Left lung (tissue), 10 donors: ENCODE data around the gene OR7G1. TPM values are rescaled to one million over a fixed set of nuclear protein-coding genes. Genes with fewer than 3 reads are reported as not detected.

Experiments used
- ATAC-seq: fragments of 200-7000 bp; cut with Tn5 transposase; one replicate; pipeline ENCODE4 v1.9.1; 2020; ENCODE audit warnings: moderate library complexity
- DNase-seq, 4 donors: peaks; one replicate each; pipeline ENCODE4 v3.0.0-alpha.2; 2013 to 2020
- H3K27ac ChIP-seq, 2 donors: fragments of 200-600 bp; sonication (generic) in 1 of 2; one replicate each; pipeline versions ENCODE4 v1.5.0 to v1.8.0; 2020 to 2021
- H3K27me3 ChIP-seq, 2 donors: fragments of 200-600 bp; sonication (generic) in 1 of 2; one replicate each; pipeline versions ENCODE4 v1.5.0 to v1.8.0; 2020 to 2021
- H3K36me3 ChIP-seq, 2 donors: fragments of 200-600 bp; sonication (generic) in 1 of 2; one replicate each; pipeline versions ENCODE4 v1.5.0 to v1.8.0; 2020 to 2021
- H3K4me1 ChIP-seq, 2 donors: fragments of 200-600 bp; one replicate each; pipeline ENCODE4 v1.8.0; 2021
- H3K4me3 ChIP-seq, 2 donors: fragments of 200-600 bp; sonication (generic) in 1 of 2; one replicate each; pipeline versions ENCODE4 v1.5.0 to v1.8.0; 2020 to 2021; ENCODE audit warnings: mild to moderate bottlenecking in 1 of 2
- H3K9me3 ChIP-seq, 2 donors: fragments of 200-600 bp; sonication (generic) in 1 of 2; one replicate each; pipeline versions ENCODE4 v1.5.0 to v1.8.0; 2020 to 2021
- CTCF ChIP-seq, 2 donors: fragments of 200-600 bp; sonication (generic) in 1 of 2; IDR thresholded peaks; one replicate each; pipeline versions ENCODE4 v1.5.0 to v1.8.0; 2021; ENCODE audit warnings: antibody characterized with exemption in 2 of 2
- intact Hi-C, 2 donors: fragments of 100-400 bp; cut with DNase I; formaldehyde crosslinking; loops; one replicate each; pipeline versions ENCODE4 v1.11.2 to v1.14.2; 2022
- polyA plus RNA-seq, 6 donors: library from polyadenylated mRNA; unstranded; fragments of 120-200 nt; gene quantifications; one replicate each; pipeline ENCODE4 v1.2.1, GENCODE V29; 2013; ENCODE audit not compliant: insufficient read length in 6 of 6
- total RNA-seq, 2 donors: library from RNA; stranded (reverse); fragmentation: NEBNext Ultra II Directional; extraction: Animal tissue kit (Norgen Biotek cat#: 25700); gene quantifications; one replicate each; pipeline ENCODE4 v1.2.1, GENCODE V29; 2021
- donor health status: DM: no; HTN: yes; CAD: no.
- donor health status: DM: no; HTN: no; CAD: no.

OR7G1 gene
- total and polyA plus RNA-seq, 8 donors: not detected

GRCh38 chr19:9107375-9107774, 8.2 kb downstream of the OR7G1 start, which contains the start of gene OR7G2:
TSS of gene OR7G2 (minus strand) at chr19:9107475. CDS start at chr19:9103243, 4,232 bp downstream.
- Histone ChIP-seq H3K9me3 (no peaks in the 10 kb centered on the region), H3K36me3 (no peaks in the 10 kb centered on the region), H3K27ac (no peak within 1 kb of the TSS), H3K27me3 (peaks cover 0 to 50% of the 10 kb centered on the region in 2 donors), H3K4me1 (no peaks in the 10 kb centered on the region), H3K4me3 (no peak within 1 kb of the TSS)
- TF ChIP-seq CTCF (IDR thresholded peaks at IDR 0.05): no peak
- intact Hi-C loops: no loop called here
- DNase-seq: no peak
- no peak for ATAC-seq

- H3K27me3 ChIP-seq: peaks cover 0 to 17% of the 10 kb centered on the region in 2 donors
- intact Hi-C loops: no loop called here
- no peak within 1 kb of the TSS for H3K27ac ChIP-seq
- no peaks in the 10 kb centered on the region for H3K9me3 ChIP-seq
- H3K4me3 ChIP-seq: no peak within 1 kb of the TSS
- ATAC-seq (no peak), DNase-seq (no peak)
- H3K36me3 ChIP-seq: no peaks in the 10 kb centered on the region
- TF ChIP-seq CTCF (IDR thresholded peaks at IDR 0.05): no peak
- no peaks in the 10 kb centered on the region for H3K4me1 ChIP-seq
Measured at GRCh38 chr19:9086761-9087160, 28.8 kb downstream of the OR7G1 start, which contains the start of gene OR1M1. TSS of gene OR1M1 (plus strand) at chr19:9087061. CDS start at chr19:9093245, 6,184 bp downstream.

- no peak overlapping the region for H3K27ac ChIP-seq
- TF ChIP-seq CTCF (IDR thresholded peaks at IDR 0.05): no peak
- no peaks in the 10 kb centered on the region for H3K36me3 ChIP-seq
- H3K4me1 ChIP-seq: no peaks in the 10 kb centered on the region
- no peaks in the 10 kb centered on the region for H3K27me3 ChIP-seq
- ATAC-seq: no peak
- intact Hi-C loops: loop anchor here in 1 of 2 donors (5.0 kb wide), 1 partner anchor 421 kb away; no protein-coding TSS in a partner anchor
- H3K9me3 ChIP-seq: no peaks in the 10 kb centered on the region
- H3K4me3 ChIP-seq: no peak overlapping the region
- DNase-seq: no peak
Measured at GRCh38 chr19:9078651-9079050, 36.9 kb downstream of the OR7G1 start.

GRCh38 chr19:9076901-9077300, 38.7 kb downstream of the OR7G1 start:
- ATAC-seq (no peak), DNase-seq (no peak)
- no peaks in the 10 kb centered on the region for H3K4me1 ChIP-seq
- intact Hi-C loops: loop anchor here in 1 of 2 donors (5.0 kb wide), 1 partner anchor 420 kb away; no protein-coding TSS in a partner anchor
- no peaks in the 10 kb centered on the region for H3K27me3 ChIP-seq
- no peaks in the 10 kb centered on the region for H3K9me3 ChIP-seq
- TF ChIP-seq CTCF (IDR thresholded peaks at IDR 0.05): no peak
- H3K27ac ChIP-seq: no peak overlapping the region
- H3K36me3 ChIP-seq: no peaks in the 10 kb centered on the region
- no peak overlapping the region for H3K4me3 ChIP-seq

- TF ChIP-seq CTCF (IDR thresholded peaks at IDR 0.05): no peak
- no peak overlapping the region for H3K4me3 ChIP-seq
- no peaks in the 10 kb centered on the region for H3K9me3 ChIP-seq
- H3K27ac ChIP-seq: no peak overlapping the region
- no peaks in the 10 kb centered on the region for H3K4me1 ChIP-seq
- ATAC-seq (peak; percentile 93), DNase-seq (peak; percentile 31 to 78 (median 71))
- intact Hi-C loops: loop anchor here in 1 of 2 donors (5.0 kb wide), 1 partner anchor 418 kb away; no protein-coding TSS in a partner anchor
- H3K27me3 ChIP-seq: no peaks in the 10 kb centered on the region
- no peaks in the 10 kb centered on the region for H3K36me3 ChIP-seq
Measured at GRCh38 chr19:9075064-9075949, 40.3 kb downstream of the OR7G1 start.
